GM23338 (cell line): ENCODE measurements around the gene HMCN2. TPM values are rescaled to one million over a fixed set of nuclear protein-coding genes. Genes with fewer than 3 reads are reported as not detected.

ENCODE experiments used
- ATAC-seq: fragments of 200-7000 bp; cut with Tn5 transposase; 3 replicates; pipeline ENCODE4 v1.9.1; 2020
- DNase-seq: peaks from one replicate; pipeline ENCODE4 v3.0.0-alpha.2; 2015; ENCODE audit warnings: low spot score
- H2AFZ ChIP-seq: fragments of 200-600 bp; sonication (generic); 2 replicates; pipeline ENCODE4 v1.8.0; 2016; ENCODE audit warnings: antibody characterized with exemption, mild to moderate bottlenecking, moderate library complexity
- H3F3A ChIP-seq: fragments of 200-600 bp; sonication (generic); replicated peaks from 2 replicates; pipeline ENCODE4 v1.8.0; 2017; ENCODE audit warnings: antibody characterized with exemption, mixed run types, low read depth
- H3K27ac ChIP-seq: fragments of 200-600 bp; sonication (generic); 2 replicates; pipeline ENCODE4 v1.6.1; 2016; ENCODE audit warnings: low read depth
- H3K27me3 ChIP-seq: fragments of 200-600 bp; sonication (generic); 2 replicates; pipeline ENCODE4 v1.8.0; 2016; ENCODE audit warnings: mild to moderate bottlenecking, mixed run types, moderate library complexity; ENCODE audit not compliant: insufficient read depth
- H3K36me3 ChIP-seq: fragments of 200-600 bp; sonication (generic); 2 replicates; pipeline ENCODE4 v1.8.0; 2016; ENCODE audit warnings: mild to moderate bottlenecking; ENCODE audit not compliant: insufficient read depth
- H3K4me1 ChIP-seq: fragments of 200-600 bp; sonication (generic); 2 replicates; pipeline ENCODE4 v1.8.0; 2016; ENCODE audit warnings: mild to moderate bottlenecking, moderate library complexity; ENCODE audit not compliant: insufficient read depth
- H3K4me2 ChIP-seq: fragments of 200-600 bp; sonication (generic); 2 replicates; pipeline ENCODE4 v1.7.1; 2017; ENCODE audit warnings: mixed run types
- H3K4me3 ChIP-seq: fragments of 200-600 bp; sonication (generic); 2 replicates; pipeline ENCODE4 v1.6.1; 2016; ENCODE audit warnings: mixed run types
- H3K79me2 ChIP-seq: fragments of 200-600 bp; sonication (generic); replicated peaks from 2 replicates; pipeline ENCODE4 v1.8.0; 2017; ENCODE audit warnings: mild to moderate bottlenecking; ENCODE audit not compliant: insufficient read depth
- H3K9me2 ChIP-seq: fragments of 200-600 bp; sonication (generic); 2 replicates; pipeline ENCODE4 v1.8.0; 2017; ENCODE audit not compliant: insufficient read depth
- H4K20me1 ChIP-seq: fragments of 200-600 bp; sonication (generic); replicated peaks from 2 replicates; pipeline ENCODE4 v1.8.0; 2017; ENCODE audit warnings: mild to moderate bottlenecking; ENCODE audit not compliant: insufficient read depth
- H3K27ac Mint-ChIP-seq: 2 replicates; pipeline ENCODE4 v1.8.0; 2020; ENCODE audit warnings: inconsistent platforms, mild to moderate bottlenecking, moderate library complexity, mixed read lengths
- H3K27me3 Mint-ChIP-seq: 3 replicates; pipeline ENCODE4 v1.8.0; 2022; ENCODE audit warnings: low read depth, mild to moderate bottlenecking, moderate library complexity, mixed read lengths, inconsistent platforms; ENCODE audit not compliant: insufficient read depth, poor library complexity
- H3K36me3 Mint-ChIP-seq: 3 replicates; pipeline ENCODE4 v1.8.0; 2021; ENCODE audit warnings: low read depth, mild to moderate bottlenecking, inconsistent platforms, moderate library complexity, mixed read lengths
- H3K4me1 Mint-ChIP-seq: 3 replicates; pipeline ENCODE4 v1.8.0; 2020; ENCODE audit warnings: mild to moderate bottlenecking, inconsistent platforms, mixed read lengths
- H3K4me3 Mint-ChIP-seq: 3 replicates; pipeline ENCODE4 v1.8.0; 2021; ENCODE audit warnings: moderate library complexity, mild to moderate bottlenecking, inconsistent platforms, mixed read lengths
- H3K9me3 Mint-ChIP-seq: 3 replicates; pipeline ENCODE4 v1.8.0; 2020; ENCODE audit warnings: moderate library complexity, mild to moderate bottlenecking, inconsistent platforms, mixed read lengths
- CREB1 ChIP-seq: fragments of 250-450 bp; sonication (Bioruptor Pico); IDR thresholded peaks from 2 replicates; pipeline ENCODE4 v1.5.0; 2020; ENCODE audit warnings: low read depth, mild to moderate bottlenecking, moderate library complexity
- CTCF ChIP-seq, 2 experiments: fragments of 200-600 bp in 1 of 2; sonication (generic) in 1 of 2; conservative IDR thresholded peaks; 2 replicates each; pipeline versions ENCODE4 v1.5.1 to v1.6.1; 2016 to 2017; ENCODE audit warnings: antibody characterized with exemption in 2 of 2, low read depth in 2 of 2, mild to moderate bottlenecking in 2 of 2, moderate library complexity in 1 of 2
- ETS1 ChIP-seq: IDR thresholded peaks from 2 replicates; pipeline ENCODE4 v1.6.1; 2016; ENCODE audit warnings: antibody characterized with exemption
- EZH2 ChIP-seq: fragments of 200-600 bp; sonication (generic); IDR thresholded peaks from one replicate; pipeline ENCODE4 v1.8.0; 2017; ENCODE audit warnings: antibody characterized with exemption, mild to moderate bottlenecking, low read depth; ENCODE audit not compliant: unreplicated experiment
- EZH2phosphoT487 ChIP-seq: fragments of 200-600 bp; sonication (generic); IDR thresholded peaks from one replicate; pipeline ENCODE4 v1.8.1; 2018; ENCODE audit warnings: antibody characterized with exemption; ENCODE audit not compliant: unreplicated experiment
- JUNB ChIP-seq: IDR thresholded peaks from one replicate; pipeline ENCODE4 v1.6.1; 2016; ENCODE audit warnings: antibody characterized with exemption; ENCODE audit not compliant: unreplicated experiment
- NANOG ChIP-seq: IDR thresholded peaks from 2 replicates; pipeline ENCODE4 v1.6.1; 2016; ENCODE audit warnings: antibody characterized with exemption, borderline replicate concordance
- POLR2AphosphoS5 ChIP-seq: IDR thresholded peaks from 2 replicates; pipeline ENCODE4 v1.6.1; 2016; ENCODE audit warnings: antibody characterized with exemption, low read depth
- REST ChIP-seq: IDR thresholded peaks from one replicate; pipeline ENCODE4 v1.6.1; 2018; ENCODE audit warnings: antibody characterized with exemption; ENCODE audit not compliant: unreplicated experiment
- STAT1 ChIP-seq: IDR thresholded peaks from one replicate; pipeline ENCODE4 v1.6.1; 2016; ENCODE audit warnings: antibody characterized with exemption; ENCODE audit not compliant: unreplicated experiment
- ZNF114 ChIP-seq: fragments of 250-450 bp; sonication (Bioruptor Pico); IDR thresholded peaks from 2 replicates; pipeline ENCODE4 v1.5.0; 2020; ENCODE audit warnings: mild to moderate bottlenecking, moderate library complexity
- ZNF331 ChIP-seq: fragments of 250-450 bp; sonication (Bioruptor Pico); IDR thresholded peaks from 2 replicates; pipeline ENCODE4 v1.5.0; 2020; ENCODE audit warnings: low read depth, mild to moderate bottlenecking, moderate library complexity
- ZNF462 ChIP-seq: fragments of 250-450 bp; sonication (Bioruptor Pico); IDR thresholded peaks from 2 replicates; pipeline ENCODE4 v1.5.0; 2020; ENCODE audit warnings: mild to moderate bottlenecking, moderate library complexity
- polyA plus RNA-seq: library from polyadenylated mRNA; unstranded; fragments of >200 nt; fragmentation: Nextera tagmentation; extraction: Ambion mirVana; gene quantifications from 2 replicates; pipeline ENCODE4 v1.2.1, GENCODE V29; 2016
- total RNA-seq: library from RNA; depleted of rRNA; stranded (reverse); fragments of >200 nt; shearing (Covaris generic); gene quantifications from 2 replicates; pipeline ENCODE4 v1.2.3, GENCODE V29; 2014

The HMCN2 gene
- total and polyA plus RNA-seq, 2 experiments from 2014 or later, result 1.3 to 4.7 TPM

GRCh38 chr9:130242270-130243014 lies 23.1 kb upstream of the HMCN2 start:
- Histone ChIP-seq H3K27me3 (no peaks in the 10 kb centered on the region), H2AFZ (peak overlapping the region; percentile 94), H3K4me1 (no peaks in the 10 kb centered on the region), H3K27ac (no peak overlapping the region), H3K4me3 (peak overlapping the region; percentile 34), H3K4me2 (peak overlapping the region; percentile 34; the same call in 1 of the 2 replicates), H3K36me3 (no peaks in the 10 kb centered on the region; the same call in 1 of the 2 replicates), H3K9me2 (no peaks in the 10 kb centered on the region), H3F3A (no peaks in the 10 kb centered on the region), H3K79me2 (no peaks in the 10 kb centered on the region), H4K20me1 (no peaks in the 10 kb centered on the region)
- no peak overlapping the region for H3K27ac Mint-ChIP-seq
- no peaks in the 10 kb centered on the region for H3K36me3 Mint-ChIP-seq
- DNase-seq (no peak), ATAC-seq (no peak)
- peaks cover 19% of the 10 kb centered on the region for H3K4me1 Mint-ChIP-seq
- H3K9me3 Mint-ChIP-seq, result no peaks in the 10 kb centered on the region; the same call in 2 of the 3 replicates
- peaks cover 13% of the 10 kb centered on the region for H3K27me3 Mint-ChIP-seq
- TF ChIP-seq ETS1, result no peak
- TF ChIP-seq ZNF462 (CRISPR knock-in tag), result no peak
- no peak for TF ChIP-seq STAT1
- TF ChIP-seq POLR2AphosphoS5, result no peak
- no peak for TF ChIP-seq JUNB
- TF ChIP-seq ZNF331, result no peak
- no peak for TF ChIP-seq CTCF (conservative IDR thresholded peaks at IDR 0.05; ENCODE audit: low read depth in 2 of 2)
- no peak for TF ChIP-seq NANOG
- TF ChIP-seq ZNF114 (CRISPR knock-in tag), result no peak
- no peak for TF ChIP-seq CREB1 (CRISPR knock-in tag)
- no peak for TF ChIP-seq EZH2
- no peak for TF ChIP-seq EZH2phosphoT487
- TF ChIP-seq REST, result no peak
- peak overlapping the region; percentile 57 for H3K4me3 Mint-ChIP-seq
